Central memory CD8-positive, alpha-beta T cell (primary cell): ENCODE measurements around the gene MAP1A.
"Not testable (repeated sequence)": the region's sequence is repeated elsewhere in the genome, so short reads cannot be mapped to it uniquely, and the experiment has no call there.

Experiments
- ATAC-seq: fragments of 150-1000 bp; cut with Tn5 transposase; replicated peaks from 2 replicates; pipeline ENCODE4 v1.10.0; 2022; ENCODE audit warnings: mild to moderate bottlenecking, moderate FRiP score, moderate number of reproducible peaks; ENCODE audit not compliant: poor library complexity, severe bottlenecking; ENCODE audit errors: extremely low read depth
- DNase-seq, 2 donors: peaks; one replicate each; pipeline ENCODE4 v3.0.0; 2021; ENCODE audit warnings: low spot score in 2 of 2
- H3K27ac Mint-ChIP-seq: one replicate; pipeline ENCODE4 v1.8.0; 2022; ENCODE audit warnings: low read depth, mild to moderate bottlenecking, moderate library complexity, mixed read lengths
- H3K27me3 Mint-ChIP-seq: one replicate; pipeline ENCODE4 v1.8.0; 2022; ENCODE audit warnings: mixed read lengths
- H3K36me3 Mint-ChIP-seq: one replicate; pipeline ENCODE4 v1.8.0; 2022; ENCODE audit warnings: mild to moderate bottlenecking, moderate library complexity, mixed read lengths; ENCODE audit not compliant: insufficient read depth
- H3K4me1 Mint-ChIP-seq: one replicate; pipeline ENCODE4 v1.8.0; 2022; ENCODE audit warnings: mixed read lengths
- H3K4me3 Mint-ChIP-seq: one replicate; pipeline ENCODE4 v1.8.0; 2022; ENCODE audit warnings: mild to moderate bottlenecking, moderate library complexity, mixed read lengths
- H3K9me3 Mint-ChIP-seq: one replicate; pipeline ENCODE4 v1.8.0; 2022; ENCODE audit warnings: mixed read lengths

The MAP1A gene

GRCh38 chr15:43527016-43527801, 9.8 kb downstream of the MAP1A start:
- no peak for ATAC-seq
- H3K4me1 Mint-ChIP-seq: peaks cover 7% of the 10 kb centered on the region

GRCh38 chr15:43527802-43528541, 10.6 kb downstream of the MAP1A start:
- Mint-ChIP-seq H3K4me1 (peaks cover 7% of the 10 kb centered on the region), H3K27ac (no peak overlapping the region), H3K27me3 (no peaks in the 10 kb centered on the region), H3K36me3 (peaks cover 2% of the 10 kb centered on the region), H3K4me3 (no peak overlapping the region), H3K9me3 (no peaks in the 10 kb centered on the region)
- DNase-seq: no peak
- ATAC-seq: no peak

More at GRCh38 chr15:43527016-43527801, 9.8 kb downstream of the MAP1A start:
- no peak for DNase-seq
- H3K27me3 Mint-ChIP-seq: no peaks in the 10 kb centered on the region
- no peak overlapping the region for H3K4me3 Mint-ChIP-seq
- no peaks in the 10 kb centered on the region for H3K36me3 Mint-ChIP-seq
- H3K27ac Mint-ChIP-seq: no peak overlapping the region
- no peaks in the 10 kb centered on the region for H3K9me3 Mint-ChIP-seq

- DNase-seq (no peak), ATAC-seq (no peak)
- no peak overlapping the region for H3K4me3 Mint-ChIP-seq
- no peak overlapping the region for H3K27ac Mint-ChIP-seq
- peaks cover 7% of the 10 kb centered on the region for H3K4me1 Mint-ChIP-seq
- peaks cover 2% of the 10 kb centered on the region for H3K36me3 Mint-ChIP-seq
- no peaks in the 10 kb centered on the region for H3K9me3 Mint-ChIP-seq
- no peaks in the 10 kb centered on the region for H3K27me3 Mint-ChIP-seq
Measured at GRCh38 chr15:43528542-43529007, 11.2 kb downstream of the MAP1A start.

- Mint-ChIP-seq H3K4me3 (no peak overlapping the region), H3K4me1 (peaks cover 7% of the 10 kb centered on the region), H3K9me3 (no peaks in the 10 kb centered on the region), H3K27ac (no peak overlapping the region), H3K27me3 (no peaks in the 10 kb centered on the region), H3K36me3 (peaks cover 2% of the 10 kb centered on the region)
- ATAC-seq (no peak), DNase-seq (no peak)
Measured at GRCh38 chr15:43529141-43529540, 11.7 kb downstream of the MAP1A start.

GRCh38 chr15:43529587-43530345, 12.4 kb downstream of the MAP1A start:
- Mint-ChIP-seq H3K9me3 (no peaks in the 10 kb centered on the region), H3K4me1 (peaks cover 7% of the 10 kb centered on the region), H3K36me3 (peaks cover 7% of the 10 kb centered on the region), H3K27ac (no peak overlapping the region), H3K4me3 (no peak overlapping the region), H3K27me3 (no peaks in the 10 kb centered on the region)
- no peak for DNase-seq
- ATAC-seq: no peak

GRCh38 chr15:43531018-43531670, 13.7 kb downstream of the MAP1A start:
- no peak for DNase-seq

GRCh38 chr15:43532826-43533225, 15.4 kb downstream of the MAP1A start:
- H3K36me3 Mint-ChIP-seq, DNase-seq, H3K27me3 Mint-ChIP-seq, H3K9me3 Mint-ChIP-seq, H3K27ac Mint-ChIP-seq, H3K4me1 Mint-ChIP-seq, H3K4me3 Mint-ChIP-seq, ATAC-seq: not testable (repeated sequence)

More at GRCh38 chr15:43531018-43531670, 13.7 kb downstream of the MAP1A start:
- Mint-ChIP-seq H3K27me3 (no peaks in the 10 kb centered on the region), H3K27ac (no peak overlapping the region), H3K4me3 (no peak overlapping the region), H3K4me1 (no peaks in the 10 kb centered on the region), H3K9me3 (no peaks in the 10 kb centered on the region), H3K36me3 (peaks cover 7% of the 10 kb centered on the region)
- no peak for ATAC-seq

GRCh38 chr15:43534897-43535296, 17.5 kb downstream of the MAP1A start:
- H3K36me3 Mint-ChIP-seq: peaks cover 7% of the 10 kb centered on the region
- H3K4me3 Mint-ChIP-seq: no peak overlapping the region
- no peak overlapping the region for H3K27ac Mint-ChIP-seq
- DNase-seq (no peak), ATAC-seq (no peak)
- no peaks in the 10 kb centered on the region for H3K9me3 Mint-ChIP-seq
- H3K27me3 Mint-ChIP-seq: no peaks in the 10 kb centered on the region
- no peaks in the 10 kb centered on the region for H3K4me1 Mint-ChIP-seq

- Mint-ChIP-seq H3K36me3 (peaks cover 5% of the 10 kb centered on the region), H3K9me3 (no peaks in the 10 kb centered on the region), H3K27me3 (no peaks in the 10 kb centered on the region), H3K4me1 (no peaks in the 10 kb centered on the region), H3K27ac (no peak overlapping the region), H3K4me3 (no peak overlapping the region)
- DNase-seq (no peak), ATAC-seq (no peak)
Measured at GRCh38 chr15:43538091-43538490, 20.7 kb downstream of the MAP1A start.

GRCh38 chr15:43541785-43542184, 24.4 kb downstream of the MAP1A start:
- Mint-ChIP-seq H3K4me1 (no peaks in the 10 kb centered on the region), H3K27ac (no peak overlapping the region), H3K36me3 (no peaks in the 10 kb centered on the region), H3K27me3 (no peaks in the 10 kb centered on the region), H3K4me3 (no peak overlapping the region), H3K9me3 (no peaks in the 10 kb centered on the region)
- DNase-seq (no peak), ATAC-seq (no peak)

GRCh38 chr15:43544266-43544665, 26.9 kb downstream of the MAP1A start:
- no peak overlapping the region for H3K4me3 Mint-ChIP-seq
- no peaks in the 10 kb centered on the region for H3K36me3 Mint-ChIP-seq
- H3K4me1 Mint-ChIP-seq: no peaks in the 10 kb centered on the region
- ATAC-seq: no peak
- H3K27ac Mint-ChIP-seq: no peak overlapping the region
- DNase-seq: no peak
- H3K9me3 Mint-ChIP-seq: no peaks in the 10 kb centered on the region
- no peaks in the 10 kb centered on the region for H3K27me3 Mint-ChIP-seq

GRCh38 chr15:43545426-43545825, 28.0 kb downstream of the MAP1A start:
- H3K27me3 Mint-ChIP-seq: no peaks in the 10 kb centered on the region
- H3K36me3 Mint-ChIP-seq: no peaks in the 10 kb centered on the region
- no peaks in the 10 kb centered on the region for H3K4me1 Mint-ChIP-seq
- no peak overlapping the region for H3K27ac Mint-ChIP-seq
- ATAC-seq (no peak), DNase-seq (no peak)
- H3K9me3 Mint-ChIP-seq: no peaks in the 10 kb centered on the region
- H3K4me3 Mint-ChIP-seq: no peak overlapping the region
